Measurements from ENCODE around the gene RS1. TPM values are rescaled to one million over a fixed set of nuclear protein-coding genes. Genes with fewer than 3 reads are reported as not detected.

The RS1 gene
- total and polyA plus RNA-seq, 2 of the 13 experiments (the other 11 are each of a cell fraction or from before 2014, with no cell fraction given), result not detected

GRCh38 chrX:18719852-18720251, 47.9 kb upstream of the RS1 start:
- BruUV-seq (replicated peaks), result no TSS peak
- FAIRE-seq (no peak), DNase-seq (ENCODE audit: low spot score) (no peak), ATAC-seq (no peak)
- Histone ChIP-seq H3K27ac (ENCODE audit: extremely low read length, insufficient read depth, low read length) (no peak overlapping the region), H3K79me2 (ENCODE audit: insufficient read depth, low read length) (no peaks in the 10 kb centered on the region), H3K4me1 (ENCODE audit: insufficient read depth, low read length) (peaks cover 20% of the 10 kb centered on the region), H3K27me3 (ENCODE audit: control insufficient read depth in 1 of 2, insufficient read depth in 2 of 2, low read length in 2 of 2) (no peaks in the 10 kb centered on the region), H3K4me2 (ENCODE audit: low read depth, low read length) (no peak overlapping the region), H3K9me3 (ENCODE audit: low read length) (no peaks in the 10 kb centered on the region), H4K20me1 (ENCODE audit: insufficient read depth, low read length) (no peaks in the 10 kb centered on the region), H2AFZ (ENCODE audit: low read length) (no peak overlapping the region), H3K9ac (ENCODE audit: insufficient read depth, low read depth, low read length) (no peak overlapping the region), H3K4me3 (replicated peaks in 1 of 3; ENCODE audit: insufficient read depth in 1 of 3, low read depth in 2 of 3, low read length in 3 of 3) (no peak overlapping the region), H3K36me3 (replicated peaks in 1 of 2; ENCODE audit: control insufficient read depth in 1 of 2, insufficient read depth in 2 of 2, low read length in 2 of 2) (no peaks in the 10 kb centered on the region)
- in situ Hi-C loops (cut with HindIII; ENCODE audit: extremely low pct_ligation_motif_present, low pct_unique_long_range_greater_than_20kb), result no loop called here
- intact Hi-C loops (cut with micrococcal nuclease; ENCODE audit: unreplicated experiment), result no loop called here
- POLR2A ChIA-PET, result no interaction called here
- WGBS (ENCODE audit: low lambda C conversion rate), result 31% methylated on average over 4 of the region's 4 CpGs
- CTCF ChIA-PET (ENCODE audit: low intra/inter-chr PET ratio, low total read pairs), result no interaction called here
- TF ChIP-seq ELF3 (CRISPR knock-in tag; IDR thresholded peaks at IDR 0.05) (no peak), SNAPC2 (CRISPR knock-in tag; IDR thresholded peaks at IDR 0.05) (no peak), ZNF784 (CRISPR knock-in tag; IDR thresholded peaks at IDR 0.05; ENCODE audit: borderline replicate concordance) (no peak), SPEN (CRISPR knock-in tag; IDR thresholded peaks at IDR 0.05; ENCODE audit: low read depth) (no peak), ZNF775 (CRISPR knock-in tag; IDR thresholded peaks at IDR 0.05; ENCODE audit: borderline replicate concordance) (no peak), TAF1 (CRISPR knock-in tag; IDR thresholded peaks at IDR 0.05) (no peak), ZFP1 (CRISPR knock-in tag; IDR thresholded peaks at IDR 0.05) (no peak), POGK (CRISPR knock-in tag; conservative IDR thresholded peaks at IDR 0.05) (no peak), ZNF232 (CRISPR knock-in tag; IDR thresholded peaks at IDR 0.05; ENCODE audit: borderline replicate concordance) (no peak), GTF3A (CRISPR knock-in tag; conservative IDR thresholded peaks at IDR 0.05) (no peak), ZNF773 (CRISPR knock-in tag; IDR thresholded peaks at IDR 0.05; ENCODE audit: borderline replicate concordance) (no peak), ZFP91 (CRISPR knock-in tag; IDR thresholded peaks at IDR 0.05; ENCODE audit: borderline replicate concordance) (no peak), ZBTB25 (CRISPR knock-in tag; IDR thresholded peaks at IDR 0.05) (no peak), RBM22 (optimal IDR thresholded peaks at IDR 0.05; ENCODE audit: low read length) (no peak), SMARCC2 (IDR thresholded peaks at IDR 0.05) (no peak)
